Natural killer cell (primary cell): ENCODE measurements around the gene FGB. TPM values are rescaled to one million over a fixed set of nuclear protein-coding genes. Genes with fewer than 3 reads are reported as not detected.
"Not testable (repeated sequence)": the region's sequence is repeated elsewhere in the genome, so short reads cannot be mapped to it uniquely, and the experiment has no call there.

Experiments used
- ATAC-seq, 3 donors: fragments of 150-1000 bp in 2 of 3; fragments of 200-7000 bp in 1 of 3; cut with Tn5 transposase; 1 replicate in 1 of 3; 2 replicates in 2 of 3; pipeline ENCODE4 v1.10.0; 2021; ENCODE audit warnings: mild to moderate bottlenecking in 2 of 3, moderate library complexity in 2 of 3
- DNase-seq, 2 donors: peaks; one replicate each; pipeline versions ENCODE4 v3.0.0 to v3.0.0-alpha.2; 2013 to 2021; ENCODE audit warnings: mixed read lengths in 1 of 2
- H3K27ac ChIP-seq: one replicate; pipeline ENCODE4 v1.5.1; 2013; ENCODE audit warnings: mild to moderate bottlenecking, low read length
- H3K27me3 ChIP-seq: one replicate; pipeline ENCODE4 v1.6.1; 2013; ENCODE audit warnings: low read length; ENCODE audit not compliant: control insufficient read depth, insufficient read depth
- H3K36me3 ChIP-seq: one replicate; pipeline ENCODE4 v1.6.1; 2013; ENCODE audit warnings: low read length; ENCODE audit not compliant: control insufficient read depth, insufficient read depth
- H3K4me1 ChIP-seq: one replicate; pipeline ENCODE4 v1.6.1; 2013; ENCODE audit warnings: low read length; ENCODE audit not compliant: control insufficient read depth, insufficient read depth
- H3K4me3 ChIP-seq: one replicate; pipeline ENCODE4 v1.5.1; 2013; ENCODE audit warnings: low read length
- H3K9me3 ChIP-seq: one replicate; pipeline ENCODE4 v1.6.1; 2013; ENCODE audit warnings: low read length; ENCODE audit not compliant: control insufficient read depth, insufficient read depth
- H3K27ac Mint-ChIP-seq, 2 donors: one replicate each; pipeline ENCODE4 v1.8.0; 2022; ENCODE audit warnings: mild to moderate bottlenecking in 2 of 2, mixed read lengths in 2 of 2, moderate library complexity in 1 of 2
- H3K27me3 Mint-ChIP-seq, 2 donors: one replicate each; pipeline ENCODE4 v1.8.0; 2022; ENCODE audit warnings: low read depth in 2 of 2, mixed read lengths in 2 of 2
- H3K36me3 Mint-ChIP-seq: one replicate; pipeline ENCODE4 v1.8.0; 2022; ENCODE audit warnings: mixed read lengths
- H3K4me1 Mint-ChIP-seq, 2 donors: one replicate each; pipeline ENCODE4 v1.8.0; 2022; ENCODE audit warnings: mixed read lengths in 2 of 2
- H3K4me3 Mint-ChIP-seq: one replicate; pipeline ENCODE4 v1.8.0; 2022; ENCODE audit warnings: mild to moderate bottlenecking, moderate library complexity, mixed read lengths
- H3K9me3 Mint-ChIP-seq, 2 donors: one replicate each; pipeline ENCODE4 v1.8.0; 2022; ENCODE audit warnings: mixed read lengths in 2 of 2
- WGBS: methylation state at CpG from one replicate; pipeline ENCODE4 v1.1.7; 2013; ENCODE audit warnings: missing lambda C conversion rate; ENCODE audit not compliant: insufficient coverage; 5-methylcytosine and 5-hydroxymethylcytosine counted together
- intact Hi-C: fragments of 100-400 bp; cut with micrococcal nuclease; formaldehyde crosslinking; loops from one replicate; pipeline ENCODE4 v1.14.2; 2022
- total RNA-seq, 4 donors: library from RNA; stranded (reverse); fragments of 120-200 nt in 1 of 4; gene quantifications; one replicate each; pipeline versions ENCODE4 v1.2.3 to v1.2.4, GENCODE V29; 2013 to 2022
- TF ChIP-seq, protein P1 (sequence below): fragments of 200-600 bp; IDR thresholded peaks from one replicate; pipeline ENCODE4 v1.8.0; 2022; ENCODE audit warnings: antibody characterized with exemption

The FGB gene
- total RNA-seq, 3 donors from 2014 or later (not counting 1 experiment from before 2014, with no cell fraction given), result not detected

DNA sequence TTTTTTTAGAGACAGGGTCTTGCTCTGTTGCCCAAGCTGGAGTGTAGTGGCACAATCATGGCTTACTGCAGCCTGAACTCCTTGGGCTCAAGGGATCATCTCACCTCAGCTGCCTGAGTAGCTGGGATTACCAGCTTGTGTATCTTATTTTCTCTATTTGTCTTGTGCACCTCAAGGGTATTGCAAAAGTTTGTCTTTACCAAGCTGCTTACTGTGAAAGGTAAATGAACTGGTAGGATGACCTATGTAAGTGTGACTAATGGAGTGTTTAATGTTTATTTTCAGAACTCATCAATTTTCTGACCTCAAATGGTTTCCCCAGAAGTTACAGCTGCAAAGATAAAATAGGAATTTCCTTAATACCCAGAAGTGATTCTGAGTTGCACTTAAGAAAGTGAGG is 33.0 kb downstream of the FGB start:
- Mint-ChIP-seq H3K4me3 (no peak overlapping the region), H3K4me1 (no peaks in the 10 kb centered on the region), H3K9me3 (no peaks in the 10 kb centered on the region), H3K27me3 (peaks cover 7 to 20% of the 10 kb centered on the region in 2 donors), H3K36me3 (no peaks in the 10 kb centered on the region), H3K27ac (no peak overlapping the region)
- H3K4me1 ChIP-seq, result no peaks in the 10 kb centered on the region
- DNase-seq (no peak), ATAC-seq (no peak)
- peaks cover 2% of the 10 kb centered on the region for H3K27me3 ChIP-seq
- TF ChIP-seq, protein P1, sequence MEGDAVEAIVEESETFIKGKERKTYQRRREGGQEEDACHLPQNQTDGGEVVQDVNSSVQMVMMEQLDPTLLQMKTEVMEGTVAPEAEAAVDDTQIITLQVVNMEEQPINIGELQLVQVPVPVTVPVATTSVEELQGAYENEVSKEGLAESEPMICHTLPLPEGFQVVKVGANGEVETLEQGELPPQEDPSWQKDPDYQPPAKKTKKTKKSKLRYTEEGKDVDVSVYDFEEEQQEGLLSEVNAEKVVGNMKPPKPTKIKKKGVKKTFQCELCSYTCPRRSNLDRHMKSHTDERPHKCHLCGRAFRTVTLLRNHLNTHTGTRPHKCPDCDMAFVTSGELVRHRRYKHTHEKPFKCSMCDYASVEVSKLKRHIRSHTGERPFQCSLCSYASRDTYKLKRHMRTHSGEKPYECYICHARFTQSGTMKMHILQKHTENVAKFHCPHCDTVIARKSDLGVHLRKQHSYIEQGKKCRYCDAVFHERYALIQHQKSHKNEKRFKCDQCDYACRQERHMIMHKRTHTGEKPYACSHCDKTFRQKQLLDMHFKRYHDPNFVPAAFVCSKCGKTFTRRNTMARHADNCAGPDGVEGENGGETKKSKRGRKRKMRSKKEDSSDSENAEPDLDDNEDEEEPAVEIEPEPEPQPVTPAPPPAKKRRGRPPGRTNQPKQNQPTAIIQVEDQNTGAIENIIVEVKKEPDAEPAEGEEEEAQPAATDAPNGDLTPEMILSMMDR, result no peak
- no peaks in the 10 kb centered on the region for H3K9me3 ChIP-seq
- intact Hi-C loops, result no loop called here
- no peak overlapping the region for H3K27ac ChIP-seq
- H3K36me3 ChIP-seq, result no peaks in the 10 kb centered on the region
- H3K4me3 ChIP-seq, result no peak overlapping the region

DNA sequence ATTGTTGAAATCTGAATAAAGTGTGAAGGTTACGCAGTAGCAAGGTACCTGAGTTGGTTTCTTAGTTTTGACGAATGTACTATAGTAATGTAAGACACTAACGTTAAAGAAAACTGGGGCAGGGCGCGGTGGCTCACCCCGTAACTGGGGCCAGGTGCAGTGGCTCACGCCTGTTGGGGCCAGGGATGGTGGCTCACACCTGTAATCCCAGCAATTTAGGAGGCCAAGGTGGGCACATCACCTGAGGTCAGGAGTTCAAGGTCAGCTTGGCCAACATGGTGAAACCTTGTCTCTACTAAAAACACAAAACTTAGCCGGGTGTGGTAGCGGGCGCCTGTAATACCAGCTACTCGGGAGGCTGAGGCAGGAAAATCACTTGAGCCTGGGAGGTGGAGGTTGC is 34.5 kb downstream of the FGB start:
- H3K9me3 Mint-ChIP-seq, H3K4me1 ChIP-seq, H3K36me3 ChIP-seq, H3K27ac Mint-ChIP-seq, H3K4me3 ChIP-seq, ATAC-seq, DNase-seq, H3K36me3 Mint-ChIP-seq, H3K27ac ChIP-seq, H3K27me3 ChIP-seq, H3K4me3 Mint-ChIP-seq, H3K4me1 Mint-ChIP-seq, intact Hi-C loops, H3K9me3 ChIP-seq: not testable (repeated sequence)
- WGBS, result 90% methylated on average over 11 of the region's 11 CpGs
- peaks cover 8 to 23% of the 10 kb centered on the region in 2 donors for H3K27me3 Mint-ChIP-seq

DNA sequence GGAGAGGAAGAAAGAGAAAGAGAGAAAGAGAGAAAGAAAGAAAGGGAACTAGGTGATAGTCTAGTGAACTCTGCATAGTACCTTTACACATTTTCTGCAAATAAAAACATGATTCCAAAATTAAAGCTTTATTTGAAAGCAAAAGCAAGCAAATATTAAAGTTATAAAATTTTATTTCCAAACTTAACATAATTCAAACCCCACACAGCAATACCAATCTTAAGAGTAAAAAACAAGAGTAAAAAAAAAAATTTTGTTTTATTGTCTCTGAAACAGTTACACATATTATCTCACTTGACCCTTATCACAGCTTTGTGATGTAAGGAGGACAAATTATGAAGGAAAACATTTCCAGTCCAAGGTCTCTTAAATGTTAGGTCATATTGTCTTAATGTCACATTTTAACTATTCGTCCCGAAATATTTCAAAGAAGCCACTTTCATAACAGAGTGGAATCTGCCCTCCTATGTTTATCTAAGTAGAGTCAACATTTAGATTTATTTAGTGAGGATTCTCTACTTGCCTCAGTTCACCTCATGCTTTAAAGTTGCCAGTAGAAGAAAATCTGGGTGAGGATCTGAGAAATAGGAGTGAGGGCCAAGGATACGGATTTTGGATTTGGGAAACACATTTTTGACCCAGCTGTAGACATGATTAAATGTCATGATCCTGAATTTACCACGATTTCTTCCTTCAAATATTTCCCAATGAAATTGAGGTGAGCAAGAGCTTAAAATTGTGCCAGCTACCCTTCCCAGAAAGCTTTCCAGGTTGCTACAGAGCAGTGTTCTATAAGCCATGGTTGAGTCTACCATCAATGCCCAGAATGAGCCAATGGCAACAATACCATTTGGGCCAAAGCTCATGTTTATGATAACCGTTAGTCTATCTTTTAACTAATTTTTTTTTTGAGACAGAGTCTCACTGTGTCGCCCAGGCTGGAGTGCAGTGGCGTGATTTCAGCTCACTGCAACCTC is 35.3 kb downstream of the FGB start:
- Histone ChIP-seq H3K27me3 (peaks cover 2% of the 10 kb centered on the region), H3K9me3 (no peaks in the 10 kb centered on the region), H3K36me3 (no peaks in the 10 kb centered on the region), H3K27ac (no peak overlapping the region), H3K4me1 (no peaks in the 10 kb centered on the region), H3K4me3 (no peak overlapping the region)
- DNase-seq (no peak), ATAC-seq (no peak)
- no peak overlapping the region for H3K27ac Mint-ChIP-seq
- H3K9me3 Mint-ChIP-seq, result no peaks in the 10 kb centered on the region
- intact Hi-C loops, result no loop called here
- H3K4me1 Mint-ChIP-seq, result no peaks in the 10 kb centered on the region
- TF ChIP-seq, protein P1, result no peak
- H3K4me3 Mint-ChIP-seq, result no peak overlapping the region
- H3K36me3 Mint-ChIP-seq, result no peaks in the 10 kb centered on the region
- H3K27me3 Mint-ChIP-seq, result peaks cover 7 to 23% of the 10 kb centered on the region in 2 donors
- WGBS, result 87% methylated on average over 5 of the region's 7 CpGs

DNA sequence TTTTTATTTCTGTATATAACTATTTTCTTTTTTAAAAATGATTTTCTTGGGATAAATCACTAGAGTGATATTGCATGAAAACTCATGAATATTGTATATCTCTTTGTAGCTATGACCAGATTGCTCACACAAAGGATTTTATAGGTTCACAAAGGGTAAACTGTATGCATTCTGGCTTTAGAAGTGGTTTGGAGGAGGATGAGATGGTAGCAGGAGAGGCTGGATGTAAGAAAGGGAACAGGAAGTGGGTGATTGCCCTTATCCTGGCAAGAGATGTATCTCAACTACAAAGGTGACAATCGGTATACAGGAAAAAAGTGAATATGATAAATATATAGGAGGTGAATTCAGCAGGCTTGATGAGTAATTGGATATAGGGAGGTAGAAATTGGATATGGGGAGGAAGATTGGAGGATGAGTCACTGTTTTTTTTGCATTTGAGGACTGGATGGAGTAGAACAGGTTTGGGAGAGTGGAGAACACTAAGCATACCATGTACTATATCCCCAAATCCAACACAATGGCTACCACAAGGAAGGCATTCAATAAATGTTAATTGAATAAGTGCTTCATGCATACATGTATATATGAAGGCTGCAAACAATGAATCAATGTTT is 39.7 kb downstream of the FGB start:
- ATAC-seq, result no peak

More for the DNA sequence above, 39.7 kb downstream of the FGB start:
- no peaks in the 10 kb centered on the region for H3K4me1 ChIP-seq
- no peak overlapping the region for H3K27ac ChIP-seq
- Mint-ChIP-seq H3K27ac (no peak overlapping the region), H3K27me3 (peaks cover 15 to 28% of the 10 kb centered on the region in 2 donors), H3K36me3 (no peaks in the 10 kb centered on the region), H3K4me1 (no peaks in the 10 kb centered on the region), H3K4me3 (no peak overlapping the region), H3K9me3 (peaks cover 0 to 2% of the 10 kb centered on the region in 2 donors)
- intact Hi-C loops, result no loop called here
- H3K27me3 ChIP-seq, result no peaks in the 10 kb centered on the region
- TF ChIP-seq, protein P1, result no peak
- DNase-seq, result no peak
- no peak overlapping the region for H3K4me3 ChIP-seq
- 43% methylated on average over 1 of the region's 1 CpG for WGBS
- H3K36me3 ChIP-seq, result no peaks in the 10 kb centered on the region
- H3K9me3 ChIP-seq, result no peaks in the 10 kb centered on the region
